Activated gamma-delta T cell (primary cell): ENCODE measurements around the gene SNRPD2.
A peak's percentile ranks its signal among the peaks of the same experiment; 100 is the strongest.
"Not testable (repeated sequence)": the region's sequence is repeated elsewhere in the genome, so short reads cannot be mapped to it uniquely, and the experiment has no call there.

Experiments
- DNase-seq: peaks from one replicate; lab custom pipeline; 2025; lab: John Stamatoyannopoulos, UW

The SNRPD2 gene

DNA sequence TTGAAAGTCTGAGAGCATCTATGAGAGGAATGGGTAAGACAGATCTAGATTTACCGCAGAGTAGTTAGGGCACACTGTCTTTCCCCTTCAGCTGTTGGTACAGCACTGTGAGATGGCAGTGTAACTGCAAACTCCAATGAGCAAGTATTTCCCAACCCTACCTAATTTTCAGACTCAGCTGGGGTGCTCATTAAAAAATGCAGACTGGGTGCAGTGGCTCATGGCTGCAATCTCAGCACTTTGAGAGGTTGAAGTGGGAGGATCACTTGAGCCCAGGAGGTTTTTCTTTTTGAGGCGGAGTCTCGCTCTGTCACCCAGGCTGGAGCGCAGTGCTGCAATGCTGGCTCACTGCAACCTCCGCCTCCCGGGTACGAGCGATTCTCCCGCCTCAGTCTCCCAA is 13.4 kb upstream of the SNRPD2 start:
- no peak for DNase-seq

DNA sequence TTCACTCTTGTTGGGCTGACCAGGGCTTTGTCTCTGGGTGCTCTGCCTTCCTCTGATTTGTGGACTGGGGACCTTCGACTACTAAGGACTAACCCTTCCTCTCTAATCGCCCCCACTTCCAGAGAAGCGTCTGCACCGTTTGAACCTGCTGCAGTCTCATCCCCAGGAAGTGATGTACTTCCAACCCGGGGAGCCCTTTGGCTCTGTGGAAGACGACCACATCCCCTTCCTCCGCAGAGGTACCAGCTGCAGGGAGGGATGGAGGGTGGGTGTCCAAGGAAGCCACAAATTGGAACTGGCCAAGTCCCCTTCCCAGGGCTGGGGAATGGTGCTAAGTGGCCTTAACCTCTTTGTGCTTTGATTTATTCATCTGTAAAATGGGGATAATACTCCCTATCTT is 9.9 kb upstream of the SNRPD2 start:
- DNase-seq = no peak

DNA sequence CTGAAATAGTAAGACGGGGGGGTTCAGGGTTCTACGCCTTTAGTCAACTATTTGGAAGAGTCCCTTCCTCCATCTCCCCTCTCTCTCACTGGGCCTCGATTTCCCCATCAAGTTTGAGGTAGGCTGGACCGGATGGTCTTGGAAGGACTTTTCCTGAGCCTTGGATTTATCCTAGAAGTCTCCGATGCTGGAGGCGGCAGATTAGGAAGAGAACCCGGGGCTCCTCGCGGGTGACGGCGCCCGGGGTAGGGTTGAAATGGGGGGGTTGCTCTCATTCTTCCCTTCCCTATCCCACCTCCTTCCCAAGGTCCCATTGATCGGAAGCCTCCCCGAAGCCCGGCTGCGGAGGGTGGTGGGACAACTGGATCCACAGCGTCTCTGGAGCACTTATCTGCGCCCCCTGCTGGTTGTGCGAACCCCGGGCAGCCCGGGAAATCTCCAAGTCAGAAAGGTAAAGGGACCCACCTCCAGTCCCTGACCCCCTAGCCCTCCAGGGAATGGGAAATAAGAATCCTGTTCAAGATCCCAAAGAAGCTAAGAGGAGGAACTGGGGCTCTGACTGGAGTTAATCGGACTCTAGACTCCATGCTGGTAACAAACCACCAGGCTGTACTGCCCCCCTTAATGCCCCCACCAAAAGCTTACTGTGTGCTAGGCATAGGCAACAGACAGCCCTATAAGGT is 1.5 kb upstream of the SNRPD2 start:
- no peak for DNase-seq

DNA sequence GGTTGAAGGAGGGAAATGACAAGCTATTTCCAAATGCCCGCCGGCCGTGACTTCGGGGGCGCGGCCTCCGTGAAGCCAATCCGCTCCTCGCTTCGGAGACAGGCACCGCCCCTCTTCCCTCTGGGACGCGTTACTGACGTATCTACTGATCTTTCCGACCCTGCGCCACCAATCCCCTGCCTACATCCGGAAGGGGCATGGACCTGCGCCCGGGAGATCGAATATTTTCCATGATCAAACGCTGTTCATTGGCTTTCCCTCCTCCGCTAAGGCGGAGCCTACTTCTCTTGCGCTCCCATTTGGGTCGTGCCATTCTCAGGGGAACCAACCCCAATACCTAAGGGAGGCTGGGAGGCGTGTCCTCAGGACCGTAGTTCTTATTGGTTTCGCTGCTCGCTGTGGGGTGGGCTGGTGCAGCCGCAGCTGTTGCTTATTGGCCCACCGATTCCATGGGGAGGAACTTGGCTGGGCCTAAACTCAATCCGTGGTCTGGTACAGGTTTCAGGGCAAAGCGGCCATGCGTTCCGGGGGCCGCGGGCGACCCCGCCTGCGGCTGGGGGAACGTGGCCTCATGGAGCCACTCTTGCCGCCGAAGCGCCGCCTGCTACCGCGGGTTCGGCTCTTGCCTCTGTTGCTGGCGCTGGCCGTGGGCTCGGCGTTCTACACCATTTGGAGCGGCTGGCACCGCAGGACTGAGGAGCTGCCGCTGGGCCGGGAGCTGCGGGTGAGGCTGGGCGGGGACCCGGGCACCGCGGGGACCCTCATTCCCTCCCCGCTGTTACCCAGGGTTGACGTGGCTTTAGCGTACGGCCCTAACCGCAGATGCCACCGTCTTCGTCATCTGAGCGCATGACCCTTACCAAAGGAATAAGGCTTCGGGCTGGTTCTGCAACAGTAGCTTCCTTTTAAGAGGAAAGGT is 693 bp upstream of the SNRPD2 start, which contains the start of gene QPCTL:
QPCTL (plus strand) TSS at position 480 of the 919 bp plus-strand sequence; CDS start at position 518, 38 bp downstream.
- peak; percentile 75 for DNase-seq

DNA sequence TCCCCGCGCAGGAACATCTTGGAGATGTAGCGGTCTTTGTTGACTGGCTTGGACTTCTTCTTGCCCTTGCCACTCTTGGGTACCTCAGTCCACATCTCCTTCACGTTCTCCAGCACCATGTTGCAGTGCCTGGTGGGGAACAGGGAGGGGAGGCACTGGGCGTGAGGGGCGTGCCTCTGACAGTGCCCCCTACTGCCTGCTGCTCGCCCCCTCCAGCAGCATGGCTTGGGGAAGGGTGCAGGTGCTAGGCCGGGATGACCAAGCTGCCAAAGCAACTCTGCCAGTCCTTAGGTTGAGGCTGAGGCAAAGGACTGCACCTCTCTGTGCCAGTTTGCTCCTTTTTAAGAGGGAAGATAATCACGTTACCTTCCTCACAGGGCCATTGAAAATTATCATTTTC is 4.2 kb downstream of the SNRPD2 start:
- no peak for DNase-seq

DNA sequence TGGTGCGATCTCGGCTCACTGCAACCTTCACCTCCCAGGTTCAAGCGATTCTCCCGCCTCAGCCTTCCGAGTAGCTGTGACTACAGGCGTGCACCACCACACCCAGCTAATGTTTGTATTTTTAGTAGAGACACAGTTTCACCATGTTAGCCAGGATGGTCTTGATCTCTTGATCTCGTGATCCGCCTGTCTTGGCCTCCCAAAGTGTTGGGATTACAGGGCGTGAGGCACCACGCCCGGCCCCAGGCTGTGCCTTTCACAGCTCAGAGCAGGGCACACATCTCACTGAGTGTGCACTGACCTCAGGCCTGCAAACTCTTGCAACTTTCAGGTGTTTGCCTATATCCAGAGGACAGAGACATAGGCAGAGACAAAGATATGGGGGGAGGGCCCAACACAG is 6.7 kb downstream of the SNRPD2 start:
- DNase-seq = not testable (repeated sequence)

DNA sequence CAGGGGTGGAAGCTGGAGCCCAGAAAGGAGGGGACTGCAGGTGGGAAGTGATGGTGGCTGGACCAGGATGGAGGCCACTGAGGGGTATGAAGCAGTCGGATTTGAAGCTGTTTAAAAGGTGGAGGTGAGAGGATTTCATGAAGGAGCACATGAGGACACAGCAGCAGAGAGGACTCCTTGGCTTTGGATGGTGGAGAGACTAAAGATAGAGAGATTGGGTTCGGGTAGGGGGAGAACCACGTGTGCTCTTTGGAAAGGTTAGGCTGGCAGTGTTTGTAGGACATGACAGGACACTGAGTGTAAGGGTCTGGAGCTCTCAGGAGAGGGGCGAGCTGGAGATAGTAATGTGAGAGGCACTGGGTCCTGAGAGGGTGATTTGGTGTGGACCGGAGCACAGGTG is 8.8 kb downstream of the SNRPD2 start:
- DNase-seq = no peak

DNA sequence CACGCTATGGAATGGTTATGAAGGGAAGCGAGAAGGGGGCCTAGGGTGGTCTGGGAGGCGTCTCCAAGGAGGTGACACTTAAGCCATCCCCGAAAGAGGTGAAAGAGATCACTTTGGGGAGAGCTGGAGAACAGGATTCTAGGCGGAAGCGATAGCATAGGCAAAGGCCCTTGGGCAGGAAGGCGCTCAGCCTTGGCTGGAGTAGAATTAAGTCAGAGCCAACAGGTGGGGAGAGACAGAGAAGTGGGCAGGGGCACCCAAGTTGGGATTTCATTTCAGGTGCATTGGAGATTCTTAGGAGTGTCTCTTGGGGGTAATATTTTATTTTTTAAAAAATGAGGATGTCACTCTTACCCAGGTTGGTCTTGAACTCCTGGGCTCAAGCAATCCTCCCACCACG is 9.6 kb downstream of the SNRPD2 start:
- DNase-seq = no peak

DNA sequence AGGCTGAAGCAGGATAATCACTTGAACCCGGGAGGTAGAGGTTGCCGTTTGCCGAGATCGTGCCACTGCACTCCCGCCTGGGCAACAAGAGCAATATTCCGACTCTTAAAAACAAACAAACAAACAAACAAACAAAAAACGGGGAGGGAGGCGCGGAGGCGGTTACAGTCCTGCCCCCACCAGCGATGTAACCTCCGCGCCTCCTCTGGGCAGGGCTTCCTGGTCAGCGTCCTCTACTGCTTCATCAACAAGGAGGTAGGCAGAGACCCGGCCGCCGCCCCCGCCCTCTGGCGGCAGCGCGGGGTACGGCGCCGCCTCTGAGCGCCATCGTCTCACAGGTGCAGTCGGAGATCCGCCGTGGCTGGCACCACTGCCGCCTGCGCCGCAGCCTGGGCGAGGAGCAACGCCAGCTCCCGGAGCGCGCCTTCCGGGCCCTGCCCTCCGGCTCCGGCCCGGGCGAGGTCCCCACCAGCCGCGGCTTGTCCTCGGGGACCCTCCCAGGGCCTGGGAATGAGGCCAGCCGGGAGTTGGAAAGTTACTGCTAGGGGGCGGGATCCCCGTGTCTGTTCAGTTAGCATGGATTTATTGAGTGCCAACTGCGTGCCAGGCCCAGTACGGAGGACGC is 10.2 kb downstream of the SNRPD2 start:
- peak; percentile 78 for DNase-seq

DNA sequence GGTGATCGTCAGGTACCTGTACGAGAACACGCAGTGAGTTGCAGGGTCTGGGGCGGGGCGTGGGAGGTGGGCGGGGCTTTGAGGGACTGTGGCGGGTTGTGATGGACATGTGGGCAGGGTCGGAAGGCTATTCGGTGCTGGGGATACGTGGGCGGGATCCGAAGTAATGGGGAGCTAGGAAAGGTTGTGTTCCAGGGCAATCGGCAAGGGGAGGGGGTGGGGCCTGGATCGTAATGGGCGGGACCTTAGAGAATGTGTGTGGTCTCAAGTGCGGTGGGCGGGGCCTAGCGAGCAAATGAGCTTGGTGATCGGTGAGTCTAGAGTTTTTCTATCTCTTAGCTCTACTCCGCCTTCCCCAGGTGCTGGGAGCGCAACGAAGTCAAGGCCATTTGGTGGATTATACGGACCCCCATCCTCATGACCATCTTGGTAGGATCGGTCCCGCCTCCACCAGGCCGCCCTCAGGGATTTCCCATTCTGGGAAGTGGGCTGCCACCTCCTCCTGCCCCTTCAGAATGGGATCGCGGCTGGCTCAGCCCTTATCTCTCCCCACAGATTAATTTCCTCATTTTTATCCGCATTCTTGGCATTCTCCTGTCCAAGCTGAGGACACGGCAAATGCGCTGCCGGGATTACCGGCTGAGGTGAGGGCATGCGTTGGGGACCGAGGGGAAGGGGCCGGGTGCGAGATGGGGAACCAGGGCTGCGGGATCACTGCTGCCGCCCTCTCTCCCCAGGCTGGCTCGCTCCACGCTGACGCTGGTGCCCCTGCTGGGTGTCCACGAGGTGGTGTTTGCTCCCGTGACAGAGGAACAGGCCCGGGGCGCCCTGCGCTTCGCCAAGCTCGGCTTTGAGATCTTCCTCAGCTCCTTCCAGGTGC is 14.2 kb downstream of the SNRPD2 start:
- peak; percentile 51 for DNase-seq

DNA sequence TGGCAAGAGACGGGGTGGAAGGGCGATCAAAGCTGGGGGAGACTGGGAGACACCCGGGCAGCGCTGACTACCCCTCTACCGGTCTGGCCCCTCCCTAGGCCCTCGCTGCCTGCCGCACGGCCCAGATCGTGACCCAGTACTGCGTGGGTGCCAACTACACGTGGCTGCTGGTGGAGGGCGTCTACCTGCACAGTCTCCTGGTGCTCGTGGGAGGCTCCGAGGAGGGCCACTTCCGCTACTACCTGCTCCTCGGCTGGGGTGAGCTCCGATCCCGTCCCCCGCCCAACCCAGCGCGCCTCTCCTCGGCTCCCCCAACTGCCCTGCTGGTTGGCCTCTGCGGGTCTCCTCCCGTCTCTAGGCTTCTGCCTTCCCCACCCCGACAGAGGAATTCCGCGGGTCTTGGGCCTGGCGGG is 14.9 kb downstream of the SNRPD2 start:
- DNase-seq = no peak

DNA sequence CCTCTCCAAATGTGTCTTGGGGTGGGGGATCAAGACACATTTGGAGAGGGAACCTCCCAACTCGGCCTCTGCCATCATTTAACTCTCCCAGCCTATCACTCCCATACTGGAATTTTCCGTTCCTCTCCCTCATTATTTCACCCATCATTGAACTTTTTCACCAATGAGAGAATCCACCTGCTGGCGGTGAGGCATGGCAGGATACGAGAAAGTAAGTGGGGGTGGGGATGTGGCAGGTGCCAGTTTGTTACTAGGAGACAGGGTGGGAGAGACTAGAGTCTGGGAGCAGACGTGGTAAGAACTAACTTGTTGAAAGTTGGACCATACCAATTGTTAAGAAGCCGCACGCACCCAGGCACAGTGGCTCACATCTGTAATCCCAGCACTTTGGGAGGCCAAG is 16.8 kb downstream of the SNRPD2 start:
- DNase-seq = no peak

DNA sequence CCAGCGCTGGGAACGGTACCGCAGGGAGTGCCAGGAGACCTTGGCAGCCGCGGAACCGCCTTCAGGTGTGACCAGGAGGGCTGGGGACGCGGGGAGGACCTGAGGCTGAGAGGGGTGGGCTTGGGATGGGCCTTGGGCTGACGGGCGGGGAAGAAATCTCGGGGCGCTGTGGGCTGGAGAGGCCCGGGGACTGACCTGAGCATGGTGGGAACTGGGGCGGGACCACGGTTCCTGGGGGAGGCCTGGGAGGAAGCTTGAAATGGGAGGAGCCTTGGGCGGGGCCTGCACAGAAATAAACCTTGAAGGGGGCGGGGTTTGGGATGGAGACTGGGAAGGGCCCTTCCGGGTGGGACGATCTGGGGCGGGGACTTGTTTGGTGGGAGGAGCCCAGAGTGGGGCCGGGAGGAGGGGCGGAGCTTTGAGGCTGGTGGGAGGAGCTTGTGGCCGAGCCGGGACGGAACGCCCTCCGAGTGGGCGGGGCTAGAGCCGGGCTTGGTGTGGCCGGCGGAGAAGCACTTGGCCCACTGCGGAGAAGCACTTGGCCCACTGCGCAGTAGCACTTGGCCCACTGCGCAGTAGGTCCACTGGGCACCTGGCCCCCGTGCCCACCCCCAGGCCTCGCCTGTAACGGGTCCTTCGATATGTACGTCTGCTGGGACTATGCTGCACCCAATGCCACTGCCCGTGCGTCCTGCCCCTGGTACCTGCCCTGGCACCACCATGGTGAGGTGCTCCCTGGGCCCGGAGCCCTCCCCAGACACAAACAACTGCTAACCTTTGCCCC is 20.9 kb downstream of the SNRPD2 start:
- DNase-seq = no peak

DNA sequence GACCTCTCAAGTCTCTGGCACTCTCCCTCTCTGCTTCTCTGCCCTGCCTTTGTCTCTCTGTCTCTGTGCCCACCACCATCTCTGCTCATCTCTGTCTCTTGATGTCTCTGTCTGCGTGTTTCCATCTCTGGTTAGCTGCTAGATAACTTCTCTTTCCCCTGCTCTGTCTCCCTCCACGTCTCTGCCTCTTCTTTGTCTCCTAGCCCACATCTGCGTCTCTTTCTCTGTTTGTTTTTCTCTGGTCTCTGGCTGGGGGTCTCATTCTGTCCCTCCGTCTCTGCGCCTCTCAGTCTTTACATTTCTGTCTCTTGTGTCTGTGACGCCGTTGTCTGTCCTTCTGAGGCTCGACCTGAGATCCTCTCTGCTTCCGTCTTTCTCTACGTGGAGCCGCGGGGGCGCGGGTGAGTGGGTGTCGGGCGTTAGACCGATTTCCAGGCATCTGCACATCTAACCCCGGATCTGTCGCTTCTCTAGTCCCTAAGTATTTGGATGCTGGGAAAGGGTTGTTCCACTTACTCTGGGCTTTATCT is 23.3 kb downstream of the SNRPD2 start:
- peak; percentile 17 for DNase-seq

DNA sequence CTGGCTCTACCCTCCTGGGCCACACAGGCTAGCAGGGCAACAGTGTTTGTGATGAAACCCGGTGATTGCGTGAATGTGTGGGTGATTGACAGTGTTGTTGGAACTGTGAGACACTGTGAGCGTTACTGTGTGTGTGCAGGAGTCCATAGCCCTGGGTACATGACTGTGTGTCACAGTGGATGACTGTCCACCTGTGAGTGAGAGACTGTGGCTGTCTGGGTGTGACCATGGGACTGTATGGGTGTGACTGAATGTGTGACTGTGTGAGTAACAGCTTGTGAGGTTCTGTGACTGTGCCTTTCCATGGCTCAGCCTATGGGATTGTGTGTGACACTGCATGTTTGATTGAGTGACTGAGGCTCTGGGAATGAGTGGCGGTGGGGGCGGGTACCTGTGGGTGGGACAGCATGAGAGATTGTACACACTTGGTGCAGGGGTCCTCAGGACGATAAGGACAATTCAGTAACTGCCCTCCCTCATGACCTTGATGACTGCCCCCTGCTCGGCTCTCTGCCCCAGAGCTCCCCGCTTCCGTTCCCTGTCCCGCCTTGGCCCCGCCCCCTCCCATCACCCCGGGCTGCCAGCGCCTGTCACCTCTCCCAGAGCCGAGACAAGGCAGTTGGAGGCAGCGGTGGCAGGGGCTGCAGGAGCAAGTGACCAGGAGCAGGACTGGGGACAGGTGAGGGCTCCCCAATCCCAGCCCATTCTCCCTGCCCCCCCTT is 24.0 kb downstream of the SNRPD2 start, which contains the start of gene GIPR:
GIPR (plus strand) TSS at position 602 of the 722 bp plus-strand sequence. CDS start 1,300 bp downstream, outside the sequence.
- peak; percentile 49 for DNase-seq

DNA sequence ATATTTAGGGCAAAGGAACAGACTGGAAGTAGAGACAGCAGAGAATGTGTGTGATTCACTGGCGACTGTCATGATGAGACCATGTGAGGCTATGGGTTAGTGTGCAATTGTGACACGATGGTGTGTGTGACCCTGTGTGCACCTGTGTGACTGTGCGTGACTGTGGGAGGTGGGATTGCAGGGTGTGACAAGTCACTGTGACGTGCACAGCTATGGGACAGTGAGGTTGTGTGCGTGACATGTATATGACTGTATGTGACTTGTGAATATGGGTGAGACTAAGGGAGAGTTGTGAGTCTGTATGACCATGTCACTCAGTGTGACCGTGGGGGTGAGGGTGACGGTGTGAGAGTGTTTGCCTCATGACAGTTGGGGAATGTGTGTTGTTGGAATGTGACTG is 27.2 kb downstream of the SNRPD2 start:
- no peak for DNase-seq

DNA sequence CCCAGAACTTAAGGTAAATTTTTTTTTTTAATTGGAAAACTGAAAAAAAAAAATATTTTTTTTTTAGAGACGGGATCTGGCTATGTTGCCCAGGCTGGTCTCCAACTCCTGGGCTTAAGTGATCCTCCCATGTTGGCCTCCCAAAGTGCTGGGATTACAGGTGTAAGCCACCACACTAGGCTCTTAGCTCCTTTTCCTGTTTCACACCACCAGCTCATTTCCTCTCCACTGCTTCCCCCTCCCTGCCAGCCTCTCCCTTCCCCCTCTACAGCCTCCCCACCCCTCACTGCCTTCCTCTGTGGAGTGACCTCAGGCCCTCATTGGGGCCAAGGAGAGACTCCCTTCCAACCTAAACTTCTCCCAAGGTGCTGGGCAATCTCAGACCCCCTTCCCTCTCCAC is 28.0 kb downstream of the SNRPD2 start:
- no peak for DNase-seq

DNA sequence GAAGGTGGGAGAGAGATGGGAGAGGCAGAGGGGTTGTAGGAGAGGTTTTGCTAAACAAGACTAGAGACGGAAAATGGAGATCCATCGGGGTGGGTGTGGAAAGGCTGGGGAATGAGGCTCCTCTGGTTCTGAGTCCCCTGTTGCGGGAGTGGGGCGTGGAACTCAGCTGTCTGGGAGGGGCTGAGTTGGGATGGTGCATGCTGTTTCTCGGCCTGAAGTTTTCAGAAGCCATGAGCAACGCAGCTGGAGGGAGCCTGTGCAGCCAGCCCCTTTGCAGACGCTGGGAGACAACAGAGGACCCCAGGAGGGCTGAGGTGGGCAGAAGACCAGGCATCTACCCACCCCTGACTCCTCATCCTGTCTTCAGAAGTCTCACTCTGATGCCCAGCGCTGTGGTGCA is 31.1 kb downstream of the SNRPD2 start:
- no peak for DNase-seq

DNA sequence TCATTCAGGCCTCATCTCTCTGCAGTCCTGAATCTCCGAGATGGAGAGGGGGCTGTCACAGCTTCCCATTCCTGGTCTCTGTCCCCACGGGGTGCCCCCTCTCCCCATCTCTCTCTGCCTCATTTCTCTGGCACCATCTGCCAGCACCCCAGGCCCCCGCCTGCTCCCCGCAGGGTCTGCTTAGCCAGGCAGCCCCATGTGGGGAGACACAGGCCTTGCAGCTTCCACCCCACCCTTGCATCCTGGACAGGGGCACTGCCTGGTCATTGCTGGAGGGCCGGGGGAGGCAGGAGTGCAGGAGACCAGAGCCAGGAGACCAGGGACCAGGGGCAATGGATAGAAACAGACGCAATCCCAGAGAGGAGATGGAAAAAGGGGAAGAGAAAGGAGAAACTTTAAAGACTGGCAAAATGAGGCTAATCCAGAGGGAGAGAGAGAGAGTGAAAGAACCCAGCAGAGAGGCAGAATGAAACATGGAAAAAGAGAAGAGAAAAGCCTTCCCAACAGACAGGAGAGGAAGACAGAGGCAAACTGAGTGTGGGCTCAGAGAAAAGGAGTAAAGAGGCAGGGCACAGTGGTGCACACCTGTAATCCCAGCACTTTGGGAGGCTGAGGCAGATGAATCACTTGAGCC is 32.5 kb downstream of the SNRPD2 start:
- no peak for DNase-seq
